Measurements from ENCODE around the gene CLDN18. TPM values are rescaled to one million over a fixed set of nuclear protein-coding genes. Genes with fewer than 3 reads are reported as not detected.
A peak's percentile ranks its signal among the peaks of the same experiment; 100 is the strongest.

CLDN18 gene
- total and polyA plus RNA-seq, 2 of the 8 experiments (the other 6 are each of a cell fraction or from before 2014, with no cell fraction given): not detected

DNA sequence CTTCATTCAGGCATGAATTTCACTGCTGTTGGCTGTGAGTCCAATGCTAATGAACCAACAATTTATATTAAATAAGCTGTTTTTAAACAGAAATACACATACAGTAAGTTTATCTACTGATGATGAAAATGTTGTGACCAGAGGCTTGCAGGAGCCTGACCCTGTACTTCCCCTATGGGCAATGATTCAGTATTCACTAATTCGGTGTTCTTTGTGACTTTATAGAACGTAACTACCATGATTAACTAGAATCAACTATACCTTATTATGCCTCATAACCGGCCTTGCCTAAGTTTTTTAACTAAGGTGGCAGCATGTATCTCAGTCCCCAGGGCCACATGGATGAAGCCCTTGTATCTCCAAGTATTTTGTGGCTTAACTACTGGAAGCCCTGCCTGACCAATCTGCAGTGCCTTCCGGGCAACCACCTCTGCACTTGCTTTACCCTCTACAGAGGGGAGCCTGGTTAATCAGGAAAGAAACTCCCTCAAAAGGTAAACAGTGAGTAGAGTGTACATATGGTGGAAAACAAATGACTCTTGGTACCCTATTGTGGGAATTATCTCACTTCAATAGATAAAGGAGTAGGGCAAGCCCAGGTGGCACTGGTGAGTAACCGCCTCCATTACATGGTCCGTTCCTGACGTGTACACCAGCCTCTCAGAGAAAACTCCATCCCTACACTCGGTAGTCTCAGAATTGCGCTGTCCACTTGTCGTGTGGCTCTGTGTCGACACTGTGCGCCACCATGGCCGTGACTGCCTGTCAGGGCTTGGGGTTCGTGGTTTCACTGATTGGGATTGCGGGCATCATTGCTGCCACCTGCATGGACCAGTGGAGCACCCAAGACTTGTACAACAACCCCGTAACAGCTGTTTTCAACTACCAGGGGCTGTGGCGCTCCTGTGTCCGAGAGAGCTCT, 11.6 kb upstream of the CLDN18 start:
- Histone ChIP-seq H4K8ac (ENCODE audit: extremely low read depth, insufficient read depth, low read length) (0 out of 2 replicates have a peak overlapping the region, but pooled peaks have one; percentile 29), H3K4ac (replicated peaks; ENCODE audit: insufficient read length, low read depth, low read length) (no peak overlapping the region), H3K4me3 (ENCODE audit: extremely low read depth in 1 of 4, insufficient read depth in 2 of 4, low read depth in 3 of 4, low read length in 4 of 4) (no peak overlapping the region), H3K4me1 (replicated peaks in 1 of 4; ENCODE audit: control insufficient read depth in 3 of 4, insufficient read depth in 4 of 4, low read length in 3 of 4) (no peaks in the 10 kb centered on the region), H3K9ac (replicated peaks in 1 of 4; ENCODE audit: extremely low read depth in 1 of 4, low read depth in 3 of 4, low read length in 3 of 4) (no peak overlapping the region), H2BK20ac (ENCODE audit: low read length) (no peak overlapping the region), H2BK15ac (ENCODE audit: low read length) (no peak overlapping the region), H3K18ac (ENCODE audit: extremely low read depth, low read length) (no peak overlapping the region), H3K4me2 (ENCODE audit: insufficient read depth in 1 of 2, low read depth in 2 of 2, low read length in 2 of 2) (no peak overlapping the region), H3K23ac (ENCODE audit: insufficient read length) (no peak overlapping the region), H2AK5ac (ENCODE audit: low read depth, low read length) (no peak overlapping the region), H3K56ac (replicated peaks; ENCODE audit: insufficient read length, low read depth, low read length) (no peak overlapping the region), H2AFZ (ENCODE audit: low read length) (no peak overlapping the region), H3K27ac (ENCODE audit: low read depth, low read length) (no peak overlapping the region), H3K36me3 (ENCODE audit: control insufficient read depth in 2 of 4, insufficient read depth in 4 of 4, low read length in 3 of 4) (no peaks in the 10 kb centered on the region), H3K79me1 (ENCODE audit: low read depth, low read length) (no peaks in the 10 kb centered on the region), H3K79me2 (ENCODE audit: control insufficient read depth in 1 of 2, insufficient read depth in 2 of 2, low read length in 2 of 2) (no peaks in the 10 kb centered on the region), H2BK12ac (ENCODE audit: low read depth, low read length) (no peak overlapping the region), H3K23me2 (ENCODE audit: low read depth, low read length) (peaks cover 2% of the 10 kb centered on the region; the same call in 1 of the 2 replicates), H4K20me1 (replicated peaks in 1 of 2; ENCODE audit: control insufficient read depth in 1 of 2, insufficient read depth in 2 of 2, low read length in 2 of 2) (no peaks in the 10 kb centered on the region), H4K91ac (replicated peaks; ENCODE audit: insufficient read length, low read length) (no peak overlapping the region), H3K9me3 (ENCODE audit: insufficient read depth in 2 of 2, low read depth in 1 of 2, low read length in 1 of 2) (0 out of 4 replicates have a peak, but pooled peaks cover 0 to 3% of the 10 kb centered on the region in 2 experiments), H2BK120ac (replicated peaks; ENCODE audit: low read depth, low read length) (no peak overlapping the region), H4K5ac (ENCODE audit: insufficient read length, low read depth, low read length) (no peak overlapping the region), H3K27me3 (replicated peaks in 1 of 4; ENCODE audit: control insufficient read depth in 3 of 4, extremely low read depth in 1 of 4, insufficient read depth in 3 of 4, low read length in 3 of 4) (no peaks in the 10 kb centered on the region), H2BK5ac (ENCODE audit: low read depth, low read length) (no peak overlapping the region), H3K14ac (ENCODE audit: insufficient read length) (no peak overlapping the region)
- ChIA-PET CTCF (ENCODE audit: partially characterized antibody) (interaction anchor here (0.8 to 1.3 kb wide), 4 partner anchors 9 to 887 kb away, joined by 3 to 4 read pairs (median 4); no protein-coding TSS in a partner anchor), POLR2A (ENCODE audit: partially characterized antibody) (interaction anchor here (1.4 kb wide), 1 partner anchor 9 kb away, joined by 3 read pairs; no protein-coding TSS in a partner anchor)
- DNase-seq (ENCODE audit: low read depth in 1 of 2, low spot score in 2 of 2): no peak
- FAIRE-seq: no peak
- 95% methylated on average over 18 of the region's 18 CpGs; no CpG with 5 or more reads in 1 of the 2 experiments for WGBS, 2 experiments (ENCODE audit: extremely low coverage in 1 of 2, insufficient coverage in 1 of 2, insufficient read length in 1 of 2, insufficient replicate concordance in 2 of 2, low coverage in 1 of 2, low lambda C conversion rate in 2 of 2, missing lambda C conversion rate in 1 of 2)
- TF ChIP-seq, protein P1, sequence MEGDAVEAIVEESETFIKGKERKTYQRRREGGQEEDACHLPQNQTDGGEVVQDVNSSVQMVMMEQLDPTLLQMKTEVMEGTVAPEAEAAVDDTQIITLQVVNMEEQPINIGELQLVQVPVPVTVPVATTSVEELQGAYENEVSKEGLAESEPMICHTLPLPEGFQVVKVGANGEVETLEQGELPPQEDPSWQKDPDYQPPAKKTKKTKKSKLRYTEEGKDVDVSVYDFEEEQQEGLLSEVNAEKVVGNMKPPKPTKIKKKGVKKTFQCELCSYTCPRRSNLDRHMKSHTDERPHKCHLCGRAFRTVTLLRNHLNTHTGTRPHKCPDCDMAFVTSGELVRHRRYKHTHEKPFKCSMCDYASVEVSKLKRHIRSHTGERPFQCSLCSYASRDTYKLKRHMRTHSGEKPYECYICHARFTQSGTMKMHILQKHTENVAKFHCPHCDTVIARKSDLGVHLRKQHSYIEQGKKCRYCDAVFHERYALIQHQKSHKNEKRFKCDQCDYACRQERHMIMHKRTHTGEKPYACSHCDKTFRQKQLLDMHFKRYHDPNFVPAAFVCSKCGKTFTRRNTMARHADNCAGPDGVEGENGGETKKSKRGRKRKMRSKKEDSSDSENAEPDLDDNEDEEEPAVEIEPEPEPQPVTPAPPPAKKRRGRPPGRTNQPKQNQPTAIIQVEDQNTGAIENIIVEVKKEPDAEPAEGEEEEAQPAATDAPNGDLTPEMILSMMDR (IDR thresholded peaks at IDR 0.05; ENCODE audit: control extremely low read depth in 1 of 3, insufficient read depth in 1 of 3, low read depth in 1 of 3, low read length in 3 of 3): no peak
- TF ChIP-seq SIX5 (IDR thresholded peaks at IDR 0.05; ENCODE audit: low read depth, low read length) (no peak), TAF1 (IDR thresholded peaks at IDR 0.05; ENCODE audit: low read depth, low read length) (no peak), POLR2AphosphoS5 (IDR thresholded peaks at IDR 0.05; ENCODE audit: low read depth, low read length) (no peak), EZH2 (IDR thresholded peaks at IDR 0.05; ENCODE audit: low read depth, low read length, severe bottlenecking) (no peak), HDAC2 (IDR thresholded peaks at IDR 0.05; ENCODE audit: borderline replicate concordance in 1 of 2, low read depth in 2 of 2, low read length in 2 of 2) (no peak), POU5F1 (IDR thresholded peaks at IDR 0.05; ENCODE audit: low read depth, low read length) (no peak)
- TF ChIP-seq, protein P2, sequence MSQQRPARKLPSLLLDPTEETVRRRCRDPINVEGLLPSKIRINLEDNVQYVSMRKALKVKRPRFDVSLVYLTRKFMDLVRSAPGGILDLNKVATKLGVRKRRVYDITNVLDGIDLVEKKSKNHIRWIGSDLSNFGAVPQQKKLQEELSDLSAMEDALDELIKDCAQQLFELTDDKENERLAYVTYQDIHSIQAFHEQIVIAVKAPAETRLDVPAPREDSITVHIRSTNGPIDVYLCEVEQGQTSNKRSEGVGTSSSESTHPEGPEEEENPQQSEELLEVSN (IDR thresholded peaks at IDR 0.05): no peak
